H54 (cell line): ENCODE data around the gene SFTA2.
"Not testable (repeated sequence)": the region's sequence is repeated elsewhere in the genome, so short reads cannot be mapped to it uniquely, and the experiment has no call there.

ENCODE experiments used
- DNase-seq: peaks from one replicate; pipeline ENCODE4 v3.0.0; 2011; ENCODE audit warnings: low spot score, mixed read lengths; ENCODE audit not compliant: insufficient read length
- FAIRE-seq: peaks from 3 replicates; lab custom pipeline; 2011; peaks lifted over from hg19 to GRCh38; lab: Jason Lieb, UNC
- POLR2A ChIP-seq: IDR thresholded peaks from 2 replicates; pipeline ENCODE4 v1.6.1; 2011; ENCODE audit warnings: low read depth, mild to moderate bottlenecking, low read length

SFTA2 gene

GRCh38 chr6:30932665-30933365, 845 bp upstream of the SFTA2 start:
- DNase-seq = no peak
- TF ChIP-seq POLR2A = no peak
- no peak for FAIRE-seq

- no peak for TF ChIP-seq POLR2A
- DNase-seq (no peak), FAIRE-seq (no peak)
Measured at GRCh38 chr6:30931272-30931671, 698 bp downstream of the SFTA2 start.

- no peak for TF ChIP-seq POLR2A
- FAIRE-seq (no peak), DNase-seq (no peak)
Measured at GRCh38 chr6:30930506-30930905, 1.5 kb downstream of the SFTA2 start.

- FAIRE-seq (no peak), DNase-seq (no peak)
- TF ChIP-seq POLR2A = no peak
Measured at GRCh38 chr6:30928677-30929076, 3.3 kb downstream of the SFTA2 start.

- not testable (repeated sequence) for FAIRE-seq, DNase-seq
Measured at GRCh38 chr6:30927080-30927479, 4.9 kb downstream of the SFTA2 start.

GRCh38 chr6:30926644-30927043, 5.3 kb downstream of the SFTA2 start:
- DNase-seq = peak; percentile 49
- FAIRE-seq = no peak
- TF ChIP-seq POLR2A = no peak

- FAIRE-seq, DNase-seq: not testable (repeated sequence)
Measured at GRCh38 chr6:30924040-30924627, 7.8 kb downstream of the SFTA2 start.

GRCh38 chr6:30922447-30922852, 9.5 kb downstream of the SFTA2 start:
- no peak for DNase-seq
- FAIRE-seq = no peak
- TF ChIP-seq POLR2A = no peak

GRCh38 chr6:30918670-30919069, 13.3 kb downstream of the SFTA2 start:
- TF ChIP-seq POLR2A = no peak
- no peak for DNase-seq
- FAIRE-seq = no peak

GRCh38 chr6:30917487-30917886, 14.5 kb downstream of the SFTA2 start:
- FAIRE-seq = no peak
- no peak for DNase-seq
- no peak for TF ChIP-seq POLR2A

GRCh38 chr6:30917041-30917440, 14.9 kb downstream of the SFTA2 start:
- FAIRE-seq = no peak
- DNase-seq = no peak
- TF ChIP-seq POLR2A = no peak

GRCh38 chr6:30915591-30915946, 16.4 kb downstream of the SFTA2 start:
- no peak for TF ChIP-seq POLR2A

GRCh38 chr6:30914854-30915590, 16.9 kb downstream of the SFTA2 start:
- no peak for FAIRE-seq
- no peak for DNase-seq
- no peak for TF ChIP-seq POLR2A

More at GRCh38 chr6:30915591-30915946, 16.4 kb downstream of the SFTA2 start:
- DNase-seq (peak; percentile 70), FAIRE-seq (no peak)

GRCh38 chr6:30914076-30914853, 17.7 kb downstream of the SFTA2 start, which contains the start of gene VARS2:
VARS2 (plus strand) TSS chr6:30914238; CDS start chr6:30914837, 599 bp downstream.
- TF ChIP-seq POLR2A = peak; percentile 56
- FAIRE-seq (no peak), DNase-seq (peak; percentile 96)
